ENCODE results near the gene ALG9. TPM values are rescaled to one million over a fixed set of nuclear protein-coding genes. Genes with fewer than 3 reads are reported as not detected.

The ALG9 gene
- total RNA-seq, 4 donors from 2014 or later = 35.3 to 44.9 (median 36.6) TPM

- TF ChIP-seq POLR2A (IDR thresholded peaks at IDR 0.05) = no peak
- no peak for TF ChIP-seq CTCF (IDR thresholded peaks at IDR 0.05)
- Histone ChIP-seq H3K4me3 (replicated peaks in 1 of 3) (peak overlapping the region; percentile 66 to 96 (median 95)), H3K9me3 (no peaks in the 10 kb centered on the region), H3K27me3 (no peaks in the 10 kb centered on the region), H3K27ac (peak overlapping the region in 2 of 3 donors; percentile 89 to 97), H3K36me3 (peaks cover 17% of the 10 kb centered on the region in 2 donors), H3K4me1 (peaks cover 5% of the 10 kb centered on the region in 2 donors)
- DNase-seq = no peak
- intact Hi-C loops (cut with DNase I) = no loop called here
Observed at GRCh38 chr11:111870522-111870885, 877 bp downstream of the ALG9 start.

GRCh38 chr11:111870113-111870512, 1.3 kb downstream of the ALG9 start:
- H3K27ac ChIP-seq = no peak overlapping the region
- H3K4me3 ChIP-seq (replicated peaks in 1 of 3) = no peak overlapping the region
- TF ChIP-seq POLR2A (IDR thresholded peaks at IDR 0.05) (no peak), CTCF (IDR thresholded peaks at IDR 0.05) (no peak)
- peaks cover 5% of the 10 kb centered on the region in 2 donors for H3K4me1 ChIP-seq
- no peaks in the 10 kb centered on the region for H3K9me3 ChIP-seq
- peaks cover 17% of the 10 kb centered on the region in 2 donors for H3K36me3 ChIP-seq
- intact Hi-C loops (cut with DNase I) = no loop called here
- WGBS, 2 donors = 93 to 100% methylated on average over 1 of the region's 1 CpG
- DNase-seq = no peak
- no peaks in the 10 kb centered on the region for H3K27me3 ChIP-seq

GRCh38 chr11:111860257-111860656, 11.1 kb downstream of the ALG9 start:
- H3K36me3 ChIP-seq = peaks cover 28 to 41% of the 10 kb centered on the region in 2 donors
- H3K4me1 ChIP-seq = no peaks in the 10 kb centered on the region
- intact Hi-C loops (cut with DNase I) = no loop called here
- no peaks in the 10 kb centered on the region for H3K27me3 ChIP-seq
- H3K4me3 ChIP-seq (replicated peaks in 1 of 3) = no peak overlapping the region
- DNase-seq = no peak
- H3K9me3 ChIP-seq = no peaks in the 10 kb centered on the region
- H3K27ac ChIP-seq = no peak overlapping the region
- 95 to 98% methylated on average over 3 of the region's 3 CpGs for WGBS, 2 donors
- TF ChIP-seq POLR2A (IDR thresholded peaks at IDR 0.05) = no peak

- H3K4me3 ChIP-seq (replicated peaks in 1 of 3) = no peak overlapping the region
- DNase-seq = no peak
- no peaks in the 10 kb centered on the region for H3K27me3 ChIP-seq
- H3K36me3 ChIP-seq = peaks cover 18 to 32% of the 10 kb centered on the region in 2 donors
- no peak overlapping the region for H3K27ac ChIP-seq
- intact Hi-C loops (cut with DNase I) = no loop called here
- H3K9me3 ChIP-seq = no peaks in the 10 kb centered on the region
- TF ChIP-seq POLR2A (IDR thresholded peaks at IDR 0.05) (no peak), CTCF (IDR thresholded peaks at IDR 0.05) (no peak)
- no peaks in the 10 kb centered on the region for H3K4me1 ChIP-seq
Observed at GRCh38 chr11:111855506-111855905, 15.9 kb downstream of the ALG9 start.

GRCh38 chr11:111852103-111852502, 19.3 kb downstream of the ALG9 start:
- Histone ChIP-seq H3K27ac (no peak overlapping the region), H3K9me3 (no peaks in the 10 kb centered on the region), H3K27me3 (no peaks in the 10 kb centered on the region), H3K4me1 (no peaks in the 10 kb centered on the region), H3K36me3 (peaks cover 3 to 16% of the 10 kb centered on the region in 2 donors), H3K4me3 (replicated peaks in 1 of 3) (no peak overlapping the region)
- no peak for TF ChIP-seq POLR2A (IDR thresholded peaks at IDR 0.05)
- no peak for TF ChIP-seq CTCF (IDR thresholded peaks at IDR 0.05)
- DNase-seq = no peak
- 76 to 90% methylated on average over 2 of the region's 2 CpGs for whole genome bisulfite sequencing, 2 donors
- intact Hi-C loops (cut with DNase I) = no loop called here

GRCh38 chr11:111851636-111852035, 19.7 kb downstream of the ALG9 start:
- TF ChIP-seq CTCF (IDR thresholded peaks at IDR 0.05) (no peak), POLR2A (IDR thresholded peaks at IDR 0.05) (no peak)
- Histone ChIP-seq H3K27ac (no peak overlapping the region), H3K9me3 (no peaks in the 10 kb centered on the region), H3K4me3 (replicated peaks in 1 of 3) (no peak overlapping the region), H3K27me3 (no peaks in the 10 kb centered on the region), H3K4me1 (no peaks in the 10 kb centered on the region), H3K36me3 (peaks cover 0 to 12% of the 10 kb centered on the region in 2 donors)
- intact Hi-C loops (cut with DNase I) = no loop called here
- DNase-seq = no peak

All from thyroid gland (tissue), 4 donors.